Smooth muscle cell (in vitro differentiated cells): ENCODE measurements around the gene PDIA3. TPM values are rescaled to one million over a fixed set of nuclear protein-coding genes. Genes with fewer than 3 reads are reported as not detected.

ENCODE experiments used
- DNase-seq: peaks from one replicate; lab custom pipeline; 2025; ENCODE audit not compliant: unreplicated experiment; lab: John Stamatoyannopoulos, UW
- H2AFZ ChIP-seq: fragments of 200-600 bp; sonication (generic); 2 replicates; pipeline ENCODE4 v1.6.0; 2016; ENCODE audit warnings: antibody characterized with exemption, low read depth, mild to moderate bottlenecking
- H3F3A ChIP-seq: fragments of 200-600 bp; sonication (generic); 2 replicates; pipeline ENCODE4 v1.6.0; 2017; ENCODE audit warnings: antibody characterized with exemption, low read depth
- H3K27ac ChIP-seq: fragments of 200-600 bp; sonication (generic); 2 replicates; pipeline ENCODE4 v1.5.1; 2016; ENCODE audit warnings: low read depth, mild to moderate bottlenecking
- H3K27me3 ChIP-seq: fragments of 200-600 bp; sonication (generic); 2 replicates; pipeline ENCODE4 v1.6.1; 2016; ENCODE audit warnings: low read depth, mild to moderate bottlenecking
- H3K36me3 ChIP-seq: fragments of 200-600 bp; sonication (generic); 2 replicates; pipeline ENCODE4 v1.5.1; 2016; ENCODE audit warnings: low read depth
- H3K4me1 ChIP-seq: fragments of 200-600 bp; sonication (generic); 2 replicates; pipeline ENCODE4 v1.5.1; 2016; ENCODE audit warnings: low read depth
- H3K4me2 ChIP-seq: fragments of 200-600 bp; sonication (generic); 2 replicates; pipeline ENCODE4 v1.6.0; 2016; ENCODE audit warnings: mild to moderate bottlenecking
- H3K4me3 ChIP-seq: fragments of 200-600 bp; sonication (generic); 2 replicates; pipeline ENCODE4 v1.5.1; 2016; ENCODE audit warnings: mild to moderate bottlenecking
- H3K79me2 ChIP-seq: fragments of 200-600 bp; sonication (generic); 2 replicates; pipeline ENCODE4 v1.6.0; 2016; ENCODE audit warnings: low read depth, mild to moderate bottlenecking
- H3K9ac ChIP-seq: fragments of 200-600 bp; sonication (generic); 2 replicates; pipeline ENCODE4 v1.6.0; 2016; ENCODE audit warnings: low read depth
- H3K9me3 ChIP-seq: fragments of 200-600 bp; sonication (generic); replicated peaks from 2 replicates; pipeline ENCODE4 v1.5.1; 2016; ENCODE audit warnings: low read depth
- H4K20me1 ChIP-seq: fragments of 200-600 bp; sonication (generic); 2 replicates; pipeline ENCODE4 v1.6.0; 2016; ENCODE audit warnings: low read depth
- CTCF ChIP-seq: fragments of 200-600 bp; sonication (generic); IDR thresholded peaks from 2 replicates; pipeline ENCODE4 v1.5.1; 2017; ENCODE audit warnings: borderline replicate concordance, mild to moderate bottlenecking, antibody characterized with exemption; ENCODE audit not compliant: insufficient read depth, poor library complexity, severe bottlenecking
- WGBS: methylation state at CpG from one replicate; pipeline ENCODE4 v1.1.7; 2016; ENCODE audit warnings: low lambda C conversion rate; 5-methylcytosine and 5-hydroxymethylcytosine counted together
- polyA plus RNA-seq: library from polyadenylated mRNA; unstranded; fragments of >200 nt; fragmentation: Nextera tagmentation; extraction: Ambion mirVana; gene quantifications from 2 replicates; pipeline ENCODE4 v1.2.1, GENCODE V29; 2016
- total RNA-seq: library from RNA; depleted of rRNA; stranded (reverse); fragments of >200 nt; gene quantifications from 2 replicates; pipeline ENCODE4 v1.2.3, GENCODE V29; 2014

Gene PDIA3
- total and polyA plus RNA-seq, 2 experiments from 2014 or later: 309 to 1,212 TPM

GRCh38 chr15:43763819-43764446 lies 17.7 kb downstream of the PDIA3 start:
- no peak for TF ChIP-seq CTCF
- Histone ChIP-seq H2AFZ (no peak overlapping the region), H3K4me2 (no peak overlapping the region), H4K20me1 (peaks cover 93% of the 10 kb centered on the region), H3K27ac (no peak overlapping the region), H3K4me1 (no peaks in the 10 kb centered on the region), H3K36me3 (peaks cover 54% of the 10 kb centered on the region), H3K27me3 (no peaks in the 10 kb centered on the region), H3F3A (peaks cover 35% of the 10 kb centered on the region), H3K9me3 (no peaks in the 10 kb centered on the region), H3K9ac (no peak overlapping the region), H3K79me2 (peaks cover 19% of the 10 kb centered on the region), H3K4me3 (no peak overlapping the region)
- DNase-seq: no peak
- WGBS: 88% methylated on average over 2 of the region's 2 CpGs

GRCh38 chr15:43769584-43770228 lies 23.5 kb downstream of the PDIA3 start:
- Histone ChIP-seq H2AFZ (no peak overlapping the region), H3K36me3 (peaks cover 58% of the 10 kb centered on the region), H3K9ac (no peak overlapping the region), H3K27me3 (no peaks in the 10 kb centered on the region), H3K4me1 (no peaks in the 10 kb centered on the region), H3K4me3 (no peak overlapping the region), H3K27ac (no peak overlapping the region), H4K20me1 (peaks cover 70% of the 10 kb centered on the region), H3K4me2 (no peak overlapping the region), H3K9me3 (no peaks in the 10 kb centered on the region), H3F3A (peaks cover 73% of the 10 kb centered on the region), H3K79me2 (no peaks in the 10 kb centered on the region)
- WGBS: 68% methylated on average over 5 of the region's 5 CpGs
- DNase-seq: no peak
- TF ChIP-seq CTCF: peak; percentile 79

GRCh38 chr15:43771816-43772215 lies 25.6 kb downstream of the PDIA3 start:
- no peak for DNase-seq
- no peak overlapping the region for H3K9ac ChIP-seq
- H3K9me3 ChIP-seq: no peaks in the 10 kb centered on the region
- H3K4me1 ChIP-seq: peaks cover 4% of the 10 kb centered on the region
- WGBS: 78% methylated on average over 2 of the region's 2 CpGs
- peaks cover 41% of the 10 kb centered on the region for H3K36me3 ChIP-seq
- TF ChIP-seq CTCF: no peak
- peaks cover 63% of the 10 kb centered on the region for H3F3A ChIP-seq
- H2AFZ ChIP-seq: no peak overlapping the region
- no peaks in the 10 kb centered on the region for H3K27me3 ChIP-seq
- peaks cover 59% of the 10 kb centered on the region for H4K20me1 ChIP-seq
- no peaks in the 10 kb centered on the region for H3K79me2 ChIP-seq
- H3K4me3 ChIP-seq: no peak overlapping the region
- H3K27ac ChIP-seq: no peak overlapping the region
- H3K4me2 ChIP-seq: no peak overlapping the region

- H3K36me3 ChIP-seq: peaks cover 35% of the 10 kb centered on the region
Observed at GRCh38 chr15:43772624-43773023, 26.4 kb downstream of the PDIA3 start.

More at GRCh38 chr15:43772624-43773023, 26.4 kb downstream of the PDIA3 start:
- peaks cover 4% of the 10 kb centered on the region for H3K4me1 ChIP-seq
- H3K4me3 ChIP-seq: no peak overlapping the region
- no peak overlapping the region for H3K27ac ChIP-seq
- peaks cover 68% of the 10 kb centered on the region for H3F3A ChIP-seq
- no peaks in the 10 kb centered on the region for H3K9me3 ChIP-seq
- no peak for TF ChIP-seq CTCF
- no peaks in the 10 kb centered on the region for H3K79me2 ChIP-seq
- no peaks in the 10 kb centered on the region for H3K27me3 ChIP-seq
- peaks cover 53% of the 10 kb centered on the region for H4K20me1 ChIP-seq
- no peak for DNase-seq
- H3K9ac ChIP-seq: no peak overlapping the region
- H2AFZ ChIP-seq: no peak overlapping the region
- H3K4me2 ChIP-seq: no peak overlapping the region
